Activated T-cell treated with anti-CD3 and anti-CD28 coated beads for 1 hour (primary cell): Measurements from ENCODE around the gene NDUFV1.

ENCODE experiments used
- DNase-seq: peaks from one replicate; pipeline ENCODE4 v3.0.0-alpha.2; 2020; ENCODE audit warnings: low read depth

The NDUFV1 gene

DNA sequence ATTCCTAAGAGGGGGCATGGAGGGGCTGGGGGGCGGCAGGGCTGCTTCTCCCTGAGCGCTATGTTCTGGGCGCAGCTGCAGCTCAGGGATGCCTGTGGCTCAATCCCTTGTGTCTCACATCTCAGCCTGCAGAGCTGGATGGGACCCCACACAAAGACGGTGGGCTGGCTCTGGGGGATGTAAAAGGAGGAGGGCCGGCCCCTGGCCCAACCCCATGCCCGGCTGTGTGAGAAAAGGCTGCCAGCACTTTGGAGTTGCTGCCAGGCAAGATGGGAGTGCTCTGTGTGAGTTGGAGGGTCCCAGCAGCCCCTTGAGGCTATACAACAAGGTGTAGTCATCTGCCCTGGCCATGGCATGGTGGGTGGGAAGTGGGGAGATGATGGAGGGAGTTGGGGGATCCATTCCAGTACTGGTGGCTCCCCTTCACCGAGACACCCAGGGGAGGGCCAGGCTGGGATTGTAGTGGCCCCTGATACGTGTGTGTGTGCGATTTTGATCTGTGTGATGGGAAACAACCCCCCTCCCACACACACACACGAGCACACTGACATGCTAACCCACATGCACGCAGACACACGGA lies 34.1 kb downstream of the NDUFV1 start:
- no peak for DNase-seq

DNA sequence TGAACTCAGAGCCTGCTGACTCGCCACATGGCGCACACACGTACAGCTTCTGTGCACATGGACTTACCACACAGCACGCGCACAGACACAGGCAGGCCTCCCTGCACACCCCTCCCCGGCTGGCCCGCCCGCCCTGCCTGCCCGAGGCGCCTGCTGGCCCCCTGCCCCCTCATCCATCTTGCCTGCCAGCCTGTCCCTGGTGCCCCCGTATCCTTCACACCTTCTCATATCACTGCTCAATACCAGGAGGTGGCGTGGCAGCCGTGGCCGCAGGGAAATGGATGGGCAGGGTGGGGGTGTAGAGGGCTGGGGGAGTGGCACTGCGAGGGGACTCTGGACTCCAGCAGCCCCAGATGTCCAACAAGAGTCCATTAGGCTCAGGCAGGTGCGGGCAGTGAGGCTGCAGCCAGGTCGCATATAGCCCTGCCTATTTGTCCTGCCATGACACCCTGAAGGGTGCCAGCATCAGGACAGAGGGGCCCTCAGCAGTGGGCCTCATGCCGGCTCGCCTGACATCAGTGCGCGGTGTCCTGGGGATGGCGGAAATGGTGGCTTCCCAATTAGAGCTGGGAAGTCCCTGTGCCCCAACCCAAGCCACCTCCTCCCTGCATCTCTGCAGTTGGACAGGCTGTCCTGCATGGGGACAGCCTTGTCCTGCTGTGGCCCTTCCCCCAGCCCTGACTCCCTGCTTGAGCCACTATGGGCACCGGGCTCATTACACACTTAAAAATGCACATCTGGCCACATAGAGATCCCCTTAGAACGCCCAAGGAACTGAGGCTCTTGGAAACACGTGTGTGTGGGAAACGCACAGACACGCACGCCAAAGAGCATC lies 34.8 kb downstream of the NDUFV1 start:
- no peak for DNase-seq

DNA sequence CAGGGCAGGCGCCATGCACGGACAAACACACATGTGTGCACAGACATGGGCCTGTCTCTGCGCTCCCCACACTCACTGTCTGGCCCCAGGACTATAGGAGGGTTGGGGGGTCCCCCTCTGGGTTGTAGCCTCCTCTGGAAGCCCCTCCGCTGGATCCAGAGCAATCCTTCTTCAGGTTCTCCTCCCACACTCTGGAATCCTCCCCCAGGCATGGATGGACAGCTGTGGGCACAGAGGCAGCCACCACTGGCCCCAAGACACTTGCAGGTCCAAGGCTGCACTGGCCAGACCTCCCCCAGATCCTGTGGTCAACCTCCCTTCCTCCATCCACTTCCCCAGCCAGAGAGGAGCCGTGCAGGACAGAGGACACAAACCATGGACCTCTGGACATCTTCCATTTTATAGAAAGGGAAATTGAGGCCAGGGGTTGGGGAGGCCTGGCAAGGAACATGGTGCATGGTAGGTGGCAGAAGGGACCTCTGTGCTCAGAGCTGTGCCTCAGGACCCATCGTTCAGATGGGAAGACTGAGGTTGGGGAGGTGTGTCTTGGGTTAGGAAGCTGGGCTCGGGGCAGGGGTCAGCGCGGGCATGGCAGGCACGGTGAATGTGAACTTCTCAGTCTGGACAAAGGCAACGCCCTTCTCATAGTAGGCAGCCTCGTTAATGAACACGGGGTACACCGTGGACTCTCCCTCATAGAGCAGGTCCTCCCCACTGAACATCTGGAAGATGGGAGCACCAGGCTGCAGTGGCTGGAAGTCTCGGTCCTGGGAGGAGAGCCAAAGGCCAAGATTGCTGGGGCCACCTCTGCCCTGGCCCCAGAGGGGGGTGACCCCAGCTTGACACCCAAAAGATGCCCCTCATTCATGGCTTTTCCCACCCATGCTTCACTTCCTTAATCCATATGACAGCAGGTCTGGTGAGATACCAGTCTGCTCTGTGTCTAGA lies 35.7 kb downstream of the NDUFV1 start:
- DNase-seq: no peak

DNA sequence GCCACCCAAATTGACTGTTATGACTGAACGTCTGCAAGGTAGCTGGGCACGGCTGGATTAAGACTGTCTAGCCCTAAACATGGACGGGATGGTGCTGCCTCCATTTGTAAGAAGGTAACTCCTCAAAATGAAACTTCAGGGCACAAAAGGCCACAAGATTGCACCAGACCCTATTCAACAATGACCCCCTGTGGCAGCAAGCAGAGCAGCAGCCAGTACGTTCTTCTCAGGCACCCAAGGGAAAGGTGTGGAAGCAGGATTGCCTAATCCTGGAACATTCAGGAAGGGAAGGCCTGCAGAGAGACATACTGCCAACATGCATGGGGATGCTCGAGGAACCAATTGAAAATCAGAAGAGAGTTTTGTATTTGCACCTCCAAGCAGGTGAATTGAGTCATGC lies 37.3 kb downstream of the NDUFV1 start:
- DNase-seq: no peak

GRCh38 chr11:67644472-67645418 lies 38.0 kb downstream of the NDUFV1 start:
- DNase-seq: no peak

DNA sequence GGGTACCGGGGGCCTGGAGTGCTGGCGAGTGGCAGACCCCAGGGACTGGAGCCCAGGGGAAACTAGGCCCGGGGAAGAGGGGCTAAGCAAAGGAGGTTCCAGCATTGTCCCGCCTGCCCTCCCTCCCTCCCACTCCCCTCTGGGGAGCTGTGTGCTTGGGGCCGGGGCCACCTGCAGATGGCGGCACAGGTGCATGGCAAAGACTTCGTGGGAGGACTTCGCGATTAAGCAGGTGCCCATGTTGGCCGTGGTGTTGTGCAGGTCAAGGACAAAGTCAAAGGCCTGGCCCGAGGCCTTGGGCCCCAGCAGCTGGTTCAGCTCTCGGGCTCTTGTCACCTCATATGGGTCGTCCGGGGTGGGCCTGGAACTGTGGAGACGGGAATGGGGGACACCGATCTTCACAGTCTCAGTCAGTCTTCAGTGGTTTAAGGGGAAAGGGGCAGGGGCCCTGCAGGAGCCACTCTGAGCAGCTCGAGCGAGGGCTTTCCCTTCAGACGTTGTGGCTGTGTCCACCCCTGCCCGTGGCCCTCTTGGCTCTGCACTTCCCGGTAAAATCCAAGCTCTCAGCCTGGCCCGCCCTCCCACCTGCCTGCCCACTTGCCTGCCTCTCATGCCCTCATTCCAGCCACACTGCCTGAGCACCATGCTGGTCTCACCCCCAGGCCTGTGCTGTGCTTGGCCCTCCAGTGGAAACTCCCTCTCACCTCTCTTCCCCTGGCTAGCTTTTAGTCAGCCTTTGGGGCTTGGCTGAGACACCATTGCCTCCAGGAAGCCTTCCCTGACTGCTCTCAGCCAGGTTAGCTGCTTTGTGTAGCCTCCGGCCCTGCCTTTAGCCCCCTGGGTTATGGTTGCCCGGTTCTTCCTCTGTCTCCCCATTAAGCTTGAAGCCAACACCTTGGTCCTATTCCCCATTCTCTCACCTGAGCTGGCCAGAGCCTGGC lies 39.1 kb downstream of the NDUFV1 start:
- DNase-seq: no peak

GRCh38 chr11:67646535-67647336 lies 40.0 kb downstream of the NDUFV1 start:
- DNase-seq: no peak

DNA sequence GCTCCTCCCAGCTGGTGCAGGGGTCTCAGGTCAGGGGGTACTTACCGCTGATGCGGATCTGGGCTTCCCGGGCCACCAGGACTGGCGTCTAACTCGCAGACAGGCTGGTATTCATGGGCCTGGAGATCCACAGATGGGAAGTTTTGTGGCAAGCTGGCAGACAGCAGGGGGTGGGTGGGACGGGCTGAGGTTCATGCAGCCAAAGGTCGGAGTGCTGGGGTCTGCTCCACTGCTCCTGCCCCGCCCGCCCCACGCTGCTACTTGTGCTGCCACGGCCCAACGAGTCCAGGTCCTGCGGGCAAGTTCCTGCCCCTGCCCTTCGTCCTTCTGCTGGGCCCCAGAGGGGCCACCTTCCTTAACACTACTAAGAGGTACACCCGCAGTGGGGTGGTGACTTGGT lies 40.7 kb downstream of the NDUFV1 start:
- DNase-seq: no peak

DNA sequence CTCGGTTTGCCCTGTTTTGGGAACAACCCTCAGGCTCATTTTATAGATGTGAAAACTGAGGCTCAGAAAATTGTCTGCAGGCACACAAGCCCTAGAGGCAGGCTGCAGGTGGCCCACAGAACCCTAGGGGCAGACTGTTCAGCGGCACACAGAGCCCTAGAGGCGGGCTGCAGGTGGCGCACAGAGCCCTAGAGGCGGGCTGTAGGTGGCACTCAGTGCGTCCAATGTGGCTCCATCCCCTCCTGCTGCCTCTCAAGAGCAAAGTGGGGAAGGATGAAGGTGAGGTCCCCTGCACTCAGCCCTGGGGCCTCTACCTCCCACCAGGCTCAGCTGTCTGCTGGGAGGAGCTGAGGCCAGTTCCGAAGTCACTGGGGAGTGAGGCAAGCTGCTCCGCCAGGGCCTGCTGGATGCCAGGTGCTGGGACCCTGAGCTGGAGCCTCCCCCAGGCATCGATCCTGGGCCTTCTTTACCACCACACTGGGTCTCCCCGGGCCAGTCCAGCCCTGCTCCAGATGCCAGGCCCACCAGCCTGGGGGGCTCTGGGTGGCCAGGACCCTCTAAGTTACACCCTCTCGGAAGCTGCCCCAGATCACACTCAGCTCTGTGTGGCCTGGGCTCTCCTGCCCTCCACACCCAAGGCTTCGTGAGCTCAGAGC lies 41.5 kb downstream of the NDUFV1 start:
- peak; percentile 30 for DNase-seq

- no peak for DNase-seq
These were observed 42.3 kb downstream of the NDUFV1 start for GRCh38 chr11:67648796-67649613.

- no peak for DNase-seq
These were observed 43.1 kb downstream of the NDUFV1 start for GRCh38 chr11:67649634-67650510.

- no peak for DNase-seq
These were observed 45.4 kb downstream of the NDUFV1 start for GRCh38 chr11:67651976-67652781.

DNA sequence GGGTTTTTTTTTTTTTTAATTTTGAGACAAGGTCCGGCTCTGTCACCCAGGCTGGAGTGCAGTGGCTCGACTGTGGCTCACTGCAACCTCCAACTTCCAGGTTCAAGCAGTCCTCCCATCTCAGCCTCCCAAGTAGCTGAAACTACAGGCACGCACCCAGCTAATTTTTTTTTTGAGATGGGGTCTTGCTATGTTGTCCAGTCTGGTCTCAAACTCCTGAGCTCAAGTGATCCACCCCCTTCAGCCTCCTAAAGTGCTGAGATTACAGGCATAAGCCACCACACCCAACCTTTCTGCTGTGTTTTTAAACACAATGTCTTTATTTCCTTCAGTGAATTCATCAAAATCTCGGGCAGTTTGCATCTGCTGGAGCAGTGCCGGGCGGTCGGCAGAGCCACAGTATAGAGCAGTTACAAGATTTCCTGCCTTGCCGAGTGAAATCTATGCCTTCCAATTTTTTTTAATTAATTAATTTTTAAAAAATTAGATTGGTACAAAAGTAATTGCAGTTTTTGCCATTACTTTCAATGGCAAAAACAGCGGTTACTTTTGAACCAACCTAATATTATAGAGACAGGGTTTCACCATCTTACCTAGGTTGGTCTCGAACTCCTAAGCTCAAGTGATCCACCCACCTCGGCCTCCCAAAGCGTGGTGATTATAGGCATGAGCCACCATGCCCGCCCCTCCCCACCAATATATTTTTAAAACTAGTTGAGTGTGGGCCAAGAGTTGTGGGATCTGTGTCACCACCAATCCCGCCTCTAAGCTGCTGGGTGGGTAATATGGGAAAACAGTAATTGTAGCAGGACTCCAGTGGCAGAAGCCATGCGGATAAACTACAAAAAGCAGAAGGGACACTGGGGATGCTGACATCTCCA lies 46.5 kb downstream of the NDUFV1 start:
- no peak for DNase-seq

GRCh38 chr11:67654225-67654624 lies 47.5 kb downstream of the NDUFV1 start:
- no peak for DNase-seq

DNA sequence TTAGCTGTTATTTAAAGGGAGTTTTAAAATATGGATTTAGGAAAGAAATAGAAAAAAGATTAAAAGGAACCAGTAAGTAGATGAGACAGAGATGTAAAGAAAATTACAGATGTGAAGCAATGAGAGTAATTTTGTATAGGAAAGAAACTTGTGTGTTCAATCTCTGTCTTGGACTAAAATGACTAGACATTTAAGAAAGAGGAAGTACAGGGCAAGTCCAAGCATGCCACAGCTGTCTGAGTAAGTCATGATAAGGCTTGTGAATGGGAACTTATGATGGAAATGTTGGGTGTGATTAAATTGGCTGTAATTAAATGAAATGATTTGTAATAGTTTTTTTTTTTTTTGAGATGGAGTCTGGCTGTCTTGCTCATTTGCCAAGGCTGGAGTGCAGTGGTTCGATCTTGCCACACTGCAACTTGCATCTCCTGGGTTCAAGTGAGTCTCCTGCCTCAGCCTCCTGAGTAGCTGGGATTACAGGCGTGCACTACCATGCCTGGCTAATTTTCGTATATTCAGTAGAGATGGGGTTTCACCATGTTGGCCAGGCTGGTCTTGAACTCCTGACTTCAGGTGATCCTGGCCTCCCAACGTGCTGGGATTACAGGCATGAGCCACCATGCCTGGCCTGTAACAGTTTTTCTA lies 49.7 kb downstream of the NDUFV1 start:
- no peak for DNase-seq
